Measurements from ENCODE around the gene VN1R4. TPM values are rescaled to one million over a fixed set of nuclear protein-coding genes. Genes with fewer than 3 reads are reported as not detected.
"Not testable (repeated sequence)": the region's sequence is repeated elsewhere in the genome, so short reads cannot be mapped to it uniquely, and the experiment has no call there.

VN1R4 gene
- total RNA-seq, 2 donors from 2014 or later = not detected

GRCh38 chr19:53290758-53291549, 23.4 kb upstream of the VN1R4 start:
- Histone ChIP-seq H3K27me3 (no peaks in the 10 kb centered on the region), H3K4me3 (no peak overlapping the region), H3K4me1 (no peaks in the 10 kb centered on the region), H3K27ac (no peak overlapping the region), H3K9me3 (peaks cover 7 to 27% of the 10 kb centered on the region in 2 donors), H3K36me3 (no peaks in the 10 kb centered on the region)
- DNase-seq (ENCODE audit: low spot score) = no peak
- no peak for TF ChIP-seq CTCF (IDR thresholded peaks at IDR 0.05)

DNA sequence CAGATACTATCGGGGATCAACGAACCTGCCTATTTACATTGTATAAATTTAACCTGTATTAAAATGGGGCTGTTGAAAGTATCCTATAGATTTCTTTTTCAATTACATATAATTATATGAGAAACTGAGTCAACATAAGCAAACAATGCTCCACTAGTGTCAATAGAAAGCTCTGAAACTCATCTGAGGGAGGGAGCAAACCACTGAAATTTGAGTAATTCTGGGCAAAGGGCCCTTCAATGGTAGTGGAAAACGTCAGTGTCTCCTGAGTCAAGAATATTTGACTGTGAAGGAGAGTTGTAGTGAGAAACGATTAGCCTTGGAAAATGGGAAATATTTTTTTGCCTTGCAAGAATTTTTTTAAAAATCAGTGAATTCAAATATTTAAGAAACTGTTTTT, 17.6 kb upstream of the VN1R4 start:
- H3K4me1 ChIP-seq = no peaks in the 10 kb centered on the region

DNA sequence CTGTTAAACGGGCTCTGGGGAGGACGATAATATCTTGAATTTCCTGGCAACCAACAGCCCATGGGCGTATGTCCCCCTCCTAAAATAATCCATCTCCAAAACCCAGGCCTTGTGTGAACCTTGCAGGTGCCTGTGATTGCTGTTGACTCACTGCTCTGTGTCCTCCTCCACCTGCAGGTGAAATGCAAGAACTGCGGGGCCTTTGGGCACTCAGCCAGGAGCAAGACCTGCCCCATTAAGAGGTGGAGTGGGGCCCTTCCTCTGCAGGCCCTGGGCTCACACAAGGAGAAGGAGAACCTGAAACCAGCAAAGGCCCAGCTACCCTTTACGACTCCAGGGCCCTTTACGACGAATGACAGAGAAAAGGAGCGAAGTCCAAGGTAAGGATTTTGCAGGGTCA, 14.4 kb upstream of the VN1R4 start:
- not testable (repeated sequence) for H3K36me3 ChIP-seq; DNase-seq (ENCODE audit: low spot score)

More for the DNA sequence above, 17.6 kb upstream of the VN1R4 start:
- Histone ChIP-seq H3K36me3 (no peaks in the 10 kb centered on the region), H3K27ac (no peak overlapping the region), H3K9me3 (no peaks in the 10 kb centered on the region), H3K27me3 (no peaks in the 10 kb centered on the region), H3K4me3 (no peak overlapping the region)
- no peak for DNase-seq (ENCODE audit: low spot score)
- TF ChIP-seq CTCF (IDR thresholded peaks at IDR 0.05) = no peak

DNA sequence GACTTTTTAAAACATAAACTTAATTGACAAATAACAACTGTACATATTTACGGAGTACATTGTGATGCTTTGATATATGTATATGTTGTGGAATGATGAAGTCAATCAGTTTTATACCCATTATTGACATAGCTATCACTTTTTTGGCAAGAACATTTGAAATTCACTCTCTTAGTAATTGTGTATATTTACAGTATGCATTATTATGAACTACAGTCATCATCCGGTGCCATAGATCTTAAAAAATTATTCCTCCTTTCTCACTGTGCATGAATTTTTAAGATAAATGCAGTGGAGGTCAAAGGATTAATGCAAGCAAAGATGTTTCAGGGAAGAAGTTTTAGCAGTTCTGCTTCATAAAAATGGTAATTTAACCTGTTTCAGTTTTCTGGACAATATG, 8.0 kb upstream of the VN1R4 start:
- H3K27me3 ChIP-seq = no peaks in the 10 kb centered on the region

More for the DNA sequence above, 14.4 kb upstream of the VN1R4 start:
- H3K4me3 ChIP-seq, H3K27ac ChIP-seq, H3K9me3 ChIP-seq, H3K27me3 ChIP-seq, H3K4me1 ChIP-seq: not testable (repeated sequence)

GRCh38 chr19:53272044-53272443, 4.5 kb upstream of the VN1R4 start:
- no peaks in the 10 kb centered on the region for H3K4me1 ChIP-seq
- H3K4me3 ChIP-seq = no peak overlapping the region
- no peaks in the 10 kb centered on the region for H3K9me3 ChIP-seq
- no peak overlapping the region for H3K27ac ChIP-seq
- no peaks in the 10 kb centered on the region for H3K36me3 ChIP-seq
- DNase-seq (ENCODE audit: low spot score) = no peak
- no peak for TF ChIP-seq CTCF (IDR thresholded peaks at IDR 0.05)
- H3K27me3 ChIP-seq = no peaks in the 10 kb centered on the region

More for the DNA sequence above, 8.0 kb upstream of the VN1R4 start:
- H3K27ac ChIP-seq = no peak overlapping the region
- H3K36me3 ChIP-seq = no peaks in the 10 kb centered on the region
- no peaks in the 10 kb centered on the region for H3K9me3 ChIP-seq
- H3K4me1 ChIP-seq = no peaks in the 10 kb centered on the region
- no peak for TF ChIP-seq CTCF (IDR thresholded peaks at IDR 0.05)
- H3K4me3 ChIP-seq = no peak overlapping the region
- no peak for DNase-seq (ENCODE audit: low spot score)

- H3K27ac ChIP-seq; H3K4me1 ChIP-seq; H3K4me3 ChIP-seq; H3K9me3 ChIP-seq; H3K36me3 ChIP-seq; DNase-seq (ENCODE audit: low spot score); H3K27me3 ChIP-seq: not testable (repeated sequence)
Measured at GRCh38 chr19:53269861-53270260, 2.3 kb upstream of the VN1R4 start.

DNA sequence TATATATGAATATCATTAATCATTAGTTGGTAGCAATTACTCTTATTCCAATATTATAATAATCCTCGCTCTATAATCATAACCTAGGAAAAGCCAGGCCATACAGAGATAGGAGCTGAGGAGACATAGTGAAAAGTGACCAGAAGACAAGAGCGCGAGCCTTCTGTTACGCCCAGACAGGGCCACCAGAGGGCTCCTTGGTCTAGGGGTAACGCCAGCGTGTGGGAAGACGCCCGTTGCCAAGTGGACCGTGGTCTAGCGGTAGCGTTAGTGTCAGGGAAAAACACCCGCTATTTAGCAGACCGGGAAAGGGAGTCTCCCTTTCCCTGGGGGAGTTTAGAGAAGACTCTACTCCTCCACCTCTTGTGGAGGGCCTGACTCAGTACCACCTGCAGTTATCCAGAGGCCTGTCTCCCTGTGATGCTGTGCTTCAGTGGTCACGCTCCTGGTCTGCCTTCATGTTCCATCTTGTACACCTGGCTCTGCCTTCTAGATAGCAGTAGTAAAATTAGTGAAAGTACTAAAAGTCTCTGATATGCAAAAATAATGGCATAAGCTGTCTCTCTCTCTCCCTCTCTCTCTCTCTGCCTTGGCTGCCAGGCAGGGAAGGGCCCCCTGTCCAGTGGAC, 9.7 kb downstream of the VN1R4 start, which contains the start of gene VN1R2:
Gene VN1R2 (plus strand): TSS at position 578 of the 628 bp plus-strand sequence. CDS start 84 bp downstream, outside the sequence.
- not testable (repeated sequence) for H3K36me3 ChIP-seq; H3K4me3 ChIP-seq; DNase-seq (ENCODE audit: low spot score); H3K4me1 ChIP-seq; H3K27ac ChIP-seq; H3K27me3 ChIP-seq
- peaks cover 0 to 14% of the 10 kb centered on the region in 2 donors for H3K9me3 ChIP-seq

Data from right atrium auricular region (tissue), 2 donors.